Neural cell (in vitro differentiated cells): ENCODE measurements around the gene PJA1. TPM values are rescaled to one million over a fixed set of nuclear protein-coding genes. Genes with fewer than 3 reads are reported as not detected.

Source experiments
- H2AFZ ChIP-seq: fragments of 200-600, 300-800 bp; sonication (generic), shearing (Covaris generic); 2 replicates; pipeline ENCODE4 v1.6.0; 2014; ENCODE audit warnings: low read depth, mild to moderate bottlenecking, antibody characterized with exemption, low read length, moderate library complexity
- H3F3A ChIP-seq: fragments of 200-600 bp; shearing (Covaris generic); 2 replicates; pipeline ENCODE4 v1.6.1; 2016; ENCODE audit warnings: mild to moderate bottlenecking, moderate library complexity, mixed read lengths, antibody characterized with exemption, low read length; ENCODE audit not compliant: insufficient read depth, poor library complexity, severe bottlenecking
- H3K27ac ChIP-seq: fragments of 200-600, 300-800 bp; sonication (generic), shearing (Covaris generic); 2 replicates; pipeline ENCODE4 v1.5.1; 2014; ENCODE audit warnings: mild to moderate bottlenecking, low read length, moderate library complexity
- H3K27me3 ChIP-seq: fragments of 300-800, 200-600 bp; sonication (generic), shearing (Covaris generic); 2 replicates; pipeline ENCODE4 v1.6.0; 2014; ENCODE audit warnings: mild to moderate bottlenecking, low read depth, low read length, moderate library complexity; ENCODE audit not compliant: insufficient read depth
- H3K36me3 ChIP-seq: fragments of 300-800, 200-600 bp; sonication (generic), shearing (Covaris generic); 2 replicates; pipeline ENCODE4 v1.5.1; 2014; ENCODE audit warnings: mild to moderate bottlenecking, antibody characterized with exemption, low read length, moderate library complexity; ENCODE audit not compliant: insufficient read depth
- H3K4me2 ChIP-seq: fragments of 300-800, 200-600 bp; sonication (generic), shearing (Covaris generic); 2 replicates; pipeline ENCODE4 v1.6.0; 2014; ENCODE audit warnings: mild to moderate bottlenecking, low read length
- H3K4me3 ChIP-seq: fragments of 300-800, 200-600 bp; sonication (generic), shearing (Covaris generic); 2 replicates; pipeline ENCODE4 v1.5.1; 2014; ENCODE audit warnings: mild to moderate bottlenecking, low read length, moderate library complexity
- H3K79me2 ChIP-seq: fragments of 200-600 bp; shearing (Covaris generic); replicated peaks from 2 replicates; pipeline ENCODE4 v1.6.0; 2014; ENCODE audit warnings: mild to moderate bottlenecking, low read length, moderate library complexity; ENCODE audit not compliant: insufficient read depth
- H3K9ac ChIP-seq: fragments of 300-800, 200-600 bp; sonication (generic), shearing (Covaris generic); 2 replicates; pipeline ENCODE4 v1.6.1; 2016; ENCODE audit warnings: mild to moderate bottlenecking, low read length, mixed read lengths
- H3K9me2 ChIP-seq: fragments of 200-600 bp; shearing (Covaris generic); 2 replicates; pipeline ENCODE4 v1.6.1; 2016; ENCODE audit warnings: mild to moderate bottlenecking, low read length, mixed read lengths; ENCODE audit not compliant: insufficient read depth
- H3K9me3 ChIP-seq: fragments of 200-600, 300-800 bp; sonication (generic), shearing (Covaris generic); 2 replicates; pipeline ENCODE4 v1.6.1; 2016; ENCODE audit warnings: mild to moderate bottlenecking, mixed run types, low read length, moderate library complexity, mixed read lengths
- H4K20me1 ChIP-seq: fragments of 200-600 bp; shearing (Covaris generic); 2 replicates; pipeline ENCODE4 v1.6.1; 2016; ENCODE audit warnings: mild to moderate bottlenecking, mixed run types; ENCODE audit not compliant: insufficient read depth
- CTCF ChIP-seq: fragments of 450-650 bp; IDR thresholded peaks from 2 replicates; pipeline ENCODE4 v1.5.1; 2014; ENCODE audit warnings: antibody characterized with exemption, mild to moderate bottlenecking, moderate library complexity; ENCODE audit not compliant: poor library complexity, severe bottlenecking
- EP300 ChIP-seq: fragments of 450-650 bp; conservative IDR thresholded peaks from 2 replicates; pipeline ENCODE4 v1.6.1; 2014; ENCODE audit warnings: antibody characterized with exemption, mild to moderate bottlenecking, moderate library complexity; ENCODE audit not compliant: poor library complexity, severe bottlenecking
- EZH2 ChIP-seq: fragments of 200-600, 300-800 bp; shearing (Covaris generic), sonication (generic); IDR thresholded peaks from 2 replicates; pipeline ENCODE4 v1.6.1; 2014; ENCODE audit warnings: antibody characterized with exemption, low read length, borderline replicate concordance, mild to moderate bottlenecking; ENCODE audit not compliant: insufficient read depth, poor library complexity, severe bottlenecking
- MXI1 ChIP-seq: fragments of 450-650 bp; conservative IDR thresholded peaks from 2 replicates; pipeline ENCODE4 v1.6.1; 2014; ENCODE audit warnings: antibody characterized with exemption, mild to moderate bottlenecking; ENCODE audit not compliant: poor library complexity, severe bottlenecking
- POLR2AphosphoS5 ChIP-seq: IDR thresholded peaks from 2 replicates; pipeline ENCODE4 v1.6.1; 2012
- RAD21 ChIP-seq: fragments of 450-650 bp; conservative IDR thresholded peaks from 2 replicates; pipeline ENCODE4 v1.6.1; 2014; ENCODE audit warnings: antibody characterized with exemption, mild to moderate bottlenecking, moderate library complexity
- REST ChIP-seq: IDR thresholded peaks from 2 replicates; pipeline ENCODE4 v1.6.1; 2012; ENCODE audit warnings: borderline replicate concordance
- SMC3 ChIP-seq: fragments of 450-650 bp; conservative IDR thresholded peaks from 2 replicates; pipeline ENCODE4 v1.6.1; 2014; ENCODE audit warnings: antibody characterized with exemption, mild to moderate bottlenecking, moderate library complexity; ENCODE audit not compliant: poor library complexity
- TAF1 ChIP-seq: IDR thresholded peaks from 2 replicates; pipeline ENCODE4 v1.6.1; 2012; ENCODE audit warnings: low read depth
- polyA plus RNA-seq: library from polyadenylated mRNA; depleted of rRNA; stranded (reverse); fragments of >200 nt; gene quantifications from 2 replicates; pipeline ENCODE4 v1.2.3, GENCODE V29; 2014

The PJA1 gene
- polyA plus RNA-seq, 1 donor from 2014 or later = 214 TPM

- TF ChIP-seq EP300 (no peak), SMC3 (no peak), REST (no peak), POLR2AphosphoS5 (no peak), MXI1 (no peak), TAF1 (no peak), CTCF (no peak), EZH2 (no peak), RAD21 (no peak)
- Histone ChIP-seq H3K27ac (no peak overlapping the region), H3K27me3 (no peaks in the 10 kb centered on the region), H4K20me1 (no peaks in the 10 kb centered on the region), H3K9ac (no peak overlapping the region), H3K9me2 (no peaks in the 10 kb centered on the region), H3K9me3 (no peaks in the 10 kb centered on the region), H3K4me2 (no peak overlapping the region), H3K4me3 (no peak overlapping the region), H3K79me2 (no peaks in the 10 kb centered on the region), H3F3A (no peaks in the 10 kb centered on the region), H2AFZ (no peak overlapping the region), H3K36me3 (no peaks in the 10 kb centered on the region)
Observed at GRCh38 chrX:69139516-69139915, 25.7 kb downstream of the PJA1 start.

- H3K4me2 ChIP-seq = no peak overlapping the region
Observed at GRCh38 chrX:69138512-69138911, 26.7 kb downstream of the PJA1 start.

More at GRCh38 chrX:69138512-69138911, 26.7 kb downstream of the PJA1 start:
- Histone ChIP-seq H3K36me3 (no peaks in the 10 kb centered on the region), H3K27me3 (no peaks in the 10 kb centered on the region), H3F3A (no peaks in the 10 kb centered on the region), H3K9me3 (no peaks in the 10 kb centered on the region), H3K79me2 (no peaks in the 10 kb centered on the region), H3K27ac (no peak overlapping the region), H3K9ac (no peak overlapping the region), H2AFZ (no peak overlapping the region), H3K9me2 (no peaks in the 10 kb centered on the region), H4K20me1 (no peaks in the 10 kb centered on the region), H3K4me3 (no peak overlapping the region)
- TF ChIP-seq POLR2AphosphoS5 = no peak
- no peak for TF ChIP-seq EP300
- no peak for TF ChIP-seq CTCF
- no peak for TF ChIP-seq SMC3
- no peak for TF ChIP-seq EZH2
- no peak for TF ChIP-seq MXI1
- no peak for TF ChIP-seq RAD21
- TF ChIP-seq REST = no peak
- no peak for TF ChIP-seq TAF1
